ENCODE data around the gene RPTOR.

The RPTOR gene

DNA sequence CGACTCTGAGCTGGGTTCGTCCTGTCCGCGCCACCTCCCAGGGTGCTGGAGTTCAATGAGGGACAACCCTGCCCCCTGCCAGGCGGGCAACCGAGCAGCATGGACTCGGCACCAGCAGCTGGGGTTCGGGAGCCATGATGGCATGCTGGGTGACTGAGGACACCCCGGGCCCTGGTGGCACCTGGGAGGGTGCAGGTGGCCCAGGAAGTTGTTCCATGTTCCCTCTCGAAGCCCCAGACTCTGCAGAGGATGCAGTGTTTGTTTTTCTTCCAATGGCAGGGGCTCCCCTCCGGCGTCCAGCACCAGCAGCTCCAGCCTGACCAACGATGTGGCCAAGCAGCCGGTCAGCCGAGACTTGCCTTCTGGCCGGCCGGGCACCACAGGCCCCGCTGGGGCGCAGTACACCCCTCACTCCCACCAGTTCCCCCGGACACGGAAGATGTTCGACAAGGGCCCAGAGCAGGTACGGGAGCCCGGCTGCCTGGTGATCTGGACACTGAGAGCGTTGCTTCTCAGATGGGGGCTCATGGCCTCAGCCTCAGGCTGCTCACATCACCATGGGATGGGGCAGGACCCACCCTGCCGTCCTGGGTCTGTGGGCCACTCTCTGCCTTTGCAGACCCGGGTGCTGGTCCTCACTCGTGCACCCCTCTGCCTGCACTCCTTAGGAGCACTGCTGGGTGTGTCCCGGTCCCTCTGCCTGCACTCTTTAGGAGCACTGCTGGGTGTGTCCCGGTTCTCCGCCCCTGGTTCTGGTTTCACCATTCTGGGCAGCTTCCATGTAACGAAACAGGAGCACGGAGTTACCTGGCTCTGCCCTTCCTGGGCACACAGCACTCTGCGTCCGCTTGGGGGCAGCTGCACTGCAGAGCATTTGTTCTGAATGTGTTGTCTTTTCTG is 378.8 kb downstream of the RPTOR start:
- no peak for DNase-seq

DNA sequence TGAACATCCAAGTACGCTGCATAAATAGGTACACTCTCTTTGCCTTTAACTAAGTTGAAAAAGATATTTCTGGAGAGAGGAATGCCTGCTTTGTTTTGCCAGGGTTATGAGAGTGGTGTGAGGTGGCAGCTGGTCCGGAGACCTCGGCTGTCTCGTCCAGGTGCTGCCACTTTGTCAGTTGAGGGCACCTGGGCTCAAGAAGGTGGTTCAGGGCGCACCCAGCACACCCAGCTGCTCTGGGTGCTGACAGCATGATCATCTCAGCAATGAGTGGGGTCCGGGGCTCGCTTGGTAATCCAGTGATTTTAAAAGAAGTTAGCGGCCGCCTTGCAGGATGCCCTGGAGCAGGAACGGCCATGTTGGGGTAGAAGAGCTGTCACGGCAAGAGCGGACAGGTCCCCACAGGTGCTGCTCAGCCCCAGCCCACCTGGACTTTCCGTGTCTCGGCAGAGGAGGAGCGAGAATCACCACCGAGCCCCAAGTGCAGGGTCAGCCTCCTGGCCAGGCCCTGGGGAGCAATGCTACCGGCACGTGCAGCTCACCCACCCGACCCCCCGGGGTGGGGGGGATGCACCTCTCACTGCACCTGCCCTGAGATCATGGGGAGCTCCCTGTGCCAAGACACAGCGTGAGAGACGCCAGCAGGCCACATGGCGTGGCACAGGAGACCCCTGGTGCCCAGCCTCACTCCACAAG is 379.6 kb downstream of the RPTOR start:
- DNase-seq: no peak

DNA sequence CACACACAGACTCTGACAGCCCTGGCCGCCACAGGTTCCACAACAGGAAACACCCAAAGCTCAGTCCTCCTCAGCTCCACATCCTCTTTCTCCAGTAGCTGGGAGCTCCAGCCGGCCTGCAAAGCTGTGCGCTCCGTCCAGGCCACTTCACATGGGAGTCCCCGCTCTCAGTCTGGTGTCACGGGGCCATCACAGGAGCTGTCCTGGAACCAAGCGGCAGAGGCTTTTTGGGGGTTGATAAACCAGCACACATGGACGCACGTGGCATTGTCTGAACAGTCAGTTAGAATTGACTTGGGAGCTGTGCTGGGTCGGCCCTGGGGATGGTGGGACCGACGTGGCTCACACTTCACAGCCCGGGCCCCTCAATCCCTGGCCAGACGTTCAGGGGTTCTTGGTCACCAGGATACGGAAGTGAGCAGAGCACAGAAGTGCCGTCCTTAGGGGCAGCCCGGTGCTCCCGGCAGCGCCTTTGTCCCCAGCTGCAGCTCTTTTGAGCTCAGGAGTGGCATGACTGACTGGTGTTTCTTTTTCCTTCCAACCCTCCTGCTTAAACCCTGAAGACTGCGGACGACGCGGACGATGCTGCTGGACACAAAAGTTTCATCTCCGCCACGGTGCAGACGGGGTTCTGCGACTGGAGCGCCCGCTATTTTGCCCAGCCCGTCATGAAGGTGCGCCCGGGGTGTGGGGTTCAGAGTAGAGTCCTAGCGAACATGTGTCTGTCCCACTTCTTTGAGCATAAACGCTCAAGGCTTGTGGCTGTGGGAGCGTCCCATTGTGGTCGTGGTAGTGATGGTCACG is 380.4 kb downstream of the RPTOR start:
- DNase-seq: no peak

DNA sequence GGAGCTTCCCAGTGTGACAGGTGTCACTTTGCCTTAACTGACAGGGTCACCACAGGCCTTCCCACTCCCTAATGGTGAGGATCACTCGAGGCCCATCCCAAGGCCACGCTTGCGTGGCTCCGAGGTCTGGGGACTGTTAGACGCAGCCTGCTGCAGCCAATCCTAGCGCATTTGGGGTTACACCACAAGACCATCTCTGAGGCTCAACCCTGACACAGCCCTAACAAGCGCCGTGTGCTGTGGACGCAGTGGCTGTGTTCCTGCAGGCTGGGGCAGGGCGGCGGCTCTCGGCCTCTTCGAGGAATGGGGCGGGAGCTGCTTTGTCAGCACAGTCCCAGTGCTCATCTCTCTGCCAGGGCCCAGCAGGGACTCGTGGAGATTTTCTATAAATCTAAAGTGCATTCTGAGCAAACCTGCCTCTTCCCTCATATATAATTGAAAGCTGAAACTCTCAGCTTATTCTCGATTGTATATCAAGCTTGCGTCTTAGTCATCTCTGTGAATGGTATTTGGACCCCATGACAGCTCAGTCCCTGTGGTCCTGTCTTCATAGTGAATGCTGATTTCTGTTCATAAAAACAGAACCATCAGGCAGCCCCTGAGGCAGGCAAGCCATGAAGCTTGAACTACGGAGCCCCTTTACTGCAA is 381.2 kb downstream of the RPTOR start:
- no peak for DNase-seq

DNA sequence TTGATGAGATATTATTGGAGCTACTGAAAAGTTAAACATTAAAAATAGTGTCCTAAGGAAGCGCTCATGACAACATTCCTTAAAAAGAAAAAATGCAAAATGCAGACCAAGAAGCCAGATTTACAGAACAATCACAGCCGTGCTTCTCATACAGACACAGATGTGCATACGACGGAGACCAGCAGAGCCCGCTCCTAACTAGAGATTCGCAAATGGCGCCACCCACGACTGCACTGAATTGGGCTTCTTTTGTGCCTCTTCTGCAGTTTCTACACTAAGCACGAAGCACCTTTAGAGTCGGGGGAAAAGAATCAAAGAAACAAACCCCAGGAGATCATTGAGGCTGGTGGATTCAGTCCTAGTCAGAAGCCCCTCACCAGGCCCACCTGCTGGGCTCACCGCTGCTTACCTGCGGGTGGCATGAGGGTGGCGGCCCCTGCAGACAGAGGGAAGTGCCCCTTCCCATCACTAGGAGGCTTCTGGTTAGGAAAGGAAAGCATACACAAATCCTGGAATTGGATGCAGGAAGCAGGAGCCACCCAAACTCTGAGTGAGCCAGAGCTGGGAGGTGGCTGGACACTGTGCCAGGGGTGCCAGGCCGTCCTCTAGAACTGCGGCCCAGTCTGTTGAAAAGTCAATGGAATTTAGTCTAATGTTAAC is 382.1 kb downstream of the RPTOR start:
- no peak for DNase-seq

DNA sequence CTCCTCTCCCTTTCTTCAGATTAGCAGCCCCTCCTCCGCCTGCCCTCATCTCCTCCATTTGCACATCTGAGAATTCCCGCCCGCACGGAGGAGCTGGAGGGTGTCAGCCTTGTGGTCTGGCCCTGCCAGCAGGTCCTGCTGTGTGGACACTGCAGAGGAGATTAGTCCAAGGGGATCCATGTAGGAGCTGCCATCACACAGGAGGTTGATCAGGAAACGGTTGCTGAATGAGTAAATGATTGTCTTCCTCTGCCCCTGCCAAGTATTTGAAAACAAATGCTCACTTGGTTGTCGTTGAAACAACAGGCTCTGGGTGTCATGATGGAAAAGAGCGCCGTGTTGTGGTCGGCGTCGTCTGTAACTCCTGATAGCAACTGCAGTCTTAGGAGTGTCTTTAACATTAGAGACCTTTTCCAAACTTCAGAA is 383.2 kb downstream of the RPTOR start:
- no peak for DNase-seq

DNA sequence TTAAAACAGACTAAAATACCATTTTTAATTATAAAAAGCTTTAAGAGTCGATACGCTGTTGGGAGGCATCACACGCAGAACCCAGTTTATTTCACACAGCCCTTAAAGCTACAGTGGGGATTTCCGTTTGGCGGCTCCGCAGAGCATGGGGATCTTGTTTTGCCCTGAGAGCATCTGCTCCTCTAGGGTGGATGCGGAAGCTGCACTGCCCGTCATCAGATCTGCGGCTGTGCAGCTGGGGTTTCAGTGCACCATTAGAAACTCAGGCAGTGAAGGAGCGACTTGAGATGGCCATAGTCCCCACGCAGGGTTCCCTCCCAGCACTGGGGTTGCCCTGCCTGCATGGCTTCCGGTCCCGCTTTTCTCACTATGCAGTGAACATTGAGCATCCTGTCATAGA is 384.8 kb downstream of the RPTOR start:
- DNase-seq: no peak

DNA sequence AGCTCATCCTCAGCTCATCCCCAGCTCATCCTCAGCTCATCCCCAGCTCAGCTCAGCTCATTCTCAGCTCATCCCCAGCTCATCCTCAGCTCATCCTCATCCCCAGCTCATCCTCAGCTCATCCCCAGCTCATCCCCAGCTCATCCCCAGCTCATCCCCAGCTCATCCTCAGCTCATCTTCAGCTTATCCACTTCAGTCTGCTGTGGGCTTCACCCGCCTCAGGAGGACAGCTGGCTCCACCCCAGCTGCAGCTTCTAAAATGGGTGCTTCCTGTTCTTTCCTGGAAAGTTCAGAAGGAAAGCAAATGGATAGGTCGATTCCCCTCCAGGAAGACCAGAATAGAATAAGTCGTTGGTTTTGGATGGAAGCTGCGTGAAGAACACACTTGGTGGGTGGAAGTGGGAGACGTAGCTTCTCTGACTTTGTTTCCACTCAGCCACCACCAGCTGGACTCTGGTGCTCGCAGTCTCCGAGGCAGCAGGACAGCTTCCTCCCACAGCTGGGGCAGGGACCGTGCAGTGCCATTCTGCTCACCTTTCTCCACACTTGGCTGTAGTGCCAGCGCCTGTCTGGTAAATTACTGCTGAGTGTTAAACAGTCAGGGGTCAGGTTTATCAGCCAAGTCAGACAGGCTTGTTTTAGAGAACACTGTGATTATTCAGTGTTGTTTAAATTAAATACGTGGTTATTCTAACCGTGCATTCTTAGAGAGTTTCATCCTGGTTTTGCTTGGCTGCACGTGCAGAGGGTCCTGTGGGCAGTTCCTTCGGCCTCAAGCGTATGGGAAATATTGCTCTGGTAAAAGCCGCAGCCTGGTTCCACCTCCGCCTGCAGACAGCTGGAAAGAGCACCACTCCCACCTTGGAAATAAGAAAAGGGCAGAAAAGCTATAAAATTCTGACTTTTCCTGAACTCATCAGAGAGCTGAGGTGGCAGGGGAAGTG is 386.0 kb downstream of the RPTOR start:
- no peak for DNase-seq

DNA sequence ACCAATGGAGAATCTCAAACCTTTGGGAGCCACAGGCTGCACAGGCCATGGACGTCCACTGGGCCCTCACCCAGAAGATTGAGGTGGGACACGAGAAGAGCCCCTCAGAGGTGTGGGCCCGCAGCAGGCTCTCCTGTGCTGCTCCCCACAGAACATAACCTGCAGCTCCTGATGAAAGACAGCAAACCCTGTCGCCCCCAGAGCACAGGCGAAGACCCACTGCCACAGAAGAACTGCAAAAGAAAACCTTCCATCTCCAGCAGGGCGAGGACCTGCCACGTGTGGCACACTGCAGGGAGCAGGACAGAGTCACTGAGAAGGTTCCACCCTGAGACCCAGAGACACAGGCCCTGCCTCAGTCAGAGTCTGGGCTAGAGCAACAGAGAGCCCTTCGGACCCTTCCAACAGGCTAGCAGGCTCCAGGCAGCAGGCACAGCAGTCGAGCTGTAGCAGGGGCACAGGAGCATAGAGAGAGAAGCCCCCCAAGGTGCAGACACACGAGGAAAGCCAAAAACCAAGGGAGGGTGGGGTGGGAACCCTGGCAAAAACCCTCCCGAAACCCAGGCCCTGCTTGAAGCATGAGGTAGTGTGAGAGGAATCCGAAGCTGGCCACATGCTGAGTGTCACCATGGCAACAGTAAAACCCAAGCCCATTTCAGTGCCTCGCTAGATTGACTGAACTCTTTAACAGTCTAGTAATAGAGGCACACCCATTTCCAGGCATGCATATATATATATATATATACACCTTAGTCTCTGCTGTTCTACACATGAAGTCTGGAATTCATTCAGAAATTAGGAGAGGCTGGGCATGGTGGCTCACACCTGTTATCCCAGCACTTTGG is 387.0 kb downstream of the RPTOR start:
- no peak for DNase-seq

DNA sequence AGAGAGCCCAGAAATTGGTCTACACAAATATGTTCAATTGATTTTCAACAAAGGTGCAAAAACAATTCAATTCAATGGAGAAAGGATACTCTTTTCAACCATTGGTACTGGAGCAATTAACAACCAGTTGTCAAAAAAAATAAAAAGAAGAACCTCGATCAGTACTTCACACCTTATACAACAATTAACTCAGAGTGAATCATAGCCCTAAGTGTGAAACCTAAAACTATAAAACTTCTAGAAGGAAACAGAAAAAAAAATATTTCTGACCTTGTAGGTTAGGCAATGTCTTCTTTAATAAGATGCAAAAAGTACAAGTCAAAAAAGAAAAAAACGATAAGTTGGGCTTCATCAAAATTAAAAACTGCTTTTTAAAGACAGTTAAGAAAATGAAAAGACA is 390.9 kb downstream of the RPTOR start:
- no peak for DNase-seq

DNA sequence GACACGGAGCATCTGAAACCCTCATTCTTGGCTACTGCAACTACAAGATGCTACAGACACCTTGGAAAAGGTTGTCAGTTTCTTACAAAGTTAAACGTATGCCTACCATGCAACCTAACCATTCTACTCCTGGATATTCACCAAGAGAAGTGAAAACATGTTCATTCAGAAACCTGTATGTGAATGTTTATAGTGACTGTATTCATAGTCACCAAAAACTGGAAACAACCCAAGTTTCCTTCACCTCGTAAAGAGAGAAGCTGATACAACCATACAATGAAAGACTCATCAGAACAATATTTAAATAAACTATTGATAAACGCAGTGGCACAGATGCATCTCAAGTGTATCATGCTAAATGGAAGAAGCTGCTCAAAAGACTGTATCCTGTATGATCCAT is 391.6 kb downstream of the RPTOR start:
- no peak for DNase-seq

DNA sequence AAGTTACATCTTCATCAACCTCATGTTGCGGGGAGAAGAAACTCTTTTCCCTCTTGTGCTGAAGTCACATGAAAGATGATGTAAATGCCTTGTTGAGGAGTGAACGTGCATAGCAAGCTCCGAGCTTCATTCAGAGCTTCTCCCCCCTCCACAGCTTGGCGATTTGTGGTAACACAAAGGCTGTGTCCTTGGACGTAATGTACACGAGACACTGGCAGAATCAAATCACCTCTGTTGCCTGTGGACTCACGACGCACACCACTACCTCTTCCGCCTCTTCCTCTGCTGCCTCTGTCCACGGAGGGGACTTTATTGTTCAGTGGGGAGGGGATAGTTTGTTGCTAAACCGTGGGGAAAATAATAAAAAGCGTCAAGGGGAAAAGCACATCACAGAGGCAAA is 392.1 kb downstream of the RPTOR start:
- DNase-seq: no peak

DNA sequence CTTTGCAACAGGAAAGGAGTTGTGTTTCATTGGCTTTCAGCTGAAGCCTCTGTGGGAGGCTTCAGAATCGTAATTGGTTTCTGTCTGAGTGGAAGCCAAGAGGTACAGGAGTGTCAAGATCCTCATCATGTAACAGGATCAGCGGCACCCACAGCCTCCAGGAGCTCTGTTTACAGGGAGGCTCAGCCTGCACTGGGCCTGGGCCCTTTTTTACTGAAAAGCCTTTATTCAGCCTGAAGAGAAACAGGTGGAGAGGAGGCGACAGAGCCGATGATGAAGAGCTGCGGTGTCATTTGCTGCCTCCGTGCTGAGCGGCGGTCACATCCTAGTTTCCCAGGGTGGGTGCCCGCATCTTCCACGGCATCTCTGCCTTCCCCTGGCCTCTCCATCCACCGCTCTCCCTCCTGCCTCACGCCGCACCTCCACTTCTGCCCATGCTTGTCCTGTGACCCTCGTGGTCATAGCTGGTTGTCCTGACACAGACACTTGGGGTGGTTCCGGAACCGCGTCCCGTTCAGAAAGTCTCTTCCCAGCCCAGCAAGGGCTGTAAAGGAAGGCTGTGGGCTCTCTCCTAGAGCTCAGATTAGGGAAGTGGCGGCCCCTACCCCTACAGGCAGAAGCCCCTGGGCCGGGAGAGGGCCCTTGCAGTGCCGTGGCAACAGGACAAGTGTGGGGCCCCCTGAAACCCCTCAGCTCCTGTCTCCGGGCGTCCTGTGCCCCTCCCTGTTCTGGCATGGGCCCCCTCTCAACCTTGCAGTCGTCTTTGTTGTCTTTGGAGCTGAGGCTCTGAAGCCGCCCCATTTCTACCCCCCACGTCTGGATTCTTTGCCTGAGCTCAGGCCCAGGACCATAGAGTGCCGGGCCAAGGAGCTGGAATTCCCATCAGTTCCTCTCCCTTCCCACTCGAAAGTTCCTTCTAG is 393.1 kb downstream of the RPTOR start:
- no peak for DNase-seq

DNA sequence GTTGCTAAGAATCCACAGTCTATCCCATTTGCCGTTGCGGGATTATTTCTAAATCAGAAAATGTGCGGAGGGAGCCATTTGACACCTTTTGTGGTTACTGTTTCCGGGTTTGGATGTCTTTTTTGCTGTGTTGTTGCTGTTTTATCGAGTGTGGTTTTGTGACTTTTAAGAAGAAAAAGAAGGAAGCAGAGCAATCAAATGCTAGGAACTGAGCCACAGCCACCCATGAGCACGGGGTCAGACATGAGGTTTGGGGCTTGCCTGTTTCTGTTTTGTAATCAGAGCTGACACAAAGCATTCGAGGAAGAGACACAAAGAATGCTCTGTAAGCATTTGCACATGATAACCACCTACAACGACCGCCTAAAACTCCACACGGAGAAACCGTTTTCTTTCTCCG is 393.9 kb downstream of the RPTOR start:
- DNase-seq: peak; percentile 29

DNA sequence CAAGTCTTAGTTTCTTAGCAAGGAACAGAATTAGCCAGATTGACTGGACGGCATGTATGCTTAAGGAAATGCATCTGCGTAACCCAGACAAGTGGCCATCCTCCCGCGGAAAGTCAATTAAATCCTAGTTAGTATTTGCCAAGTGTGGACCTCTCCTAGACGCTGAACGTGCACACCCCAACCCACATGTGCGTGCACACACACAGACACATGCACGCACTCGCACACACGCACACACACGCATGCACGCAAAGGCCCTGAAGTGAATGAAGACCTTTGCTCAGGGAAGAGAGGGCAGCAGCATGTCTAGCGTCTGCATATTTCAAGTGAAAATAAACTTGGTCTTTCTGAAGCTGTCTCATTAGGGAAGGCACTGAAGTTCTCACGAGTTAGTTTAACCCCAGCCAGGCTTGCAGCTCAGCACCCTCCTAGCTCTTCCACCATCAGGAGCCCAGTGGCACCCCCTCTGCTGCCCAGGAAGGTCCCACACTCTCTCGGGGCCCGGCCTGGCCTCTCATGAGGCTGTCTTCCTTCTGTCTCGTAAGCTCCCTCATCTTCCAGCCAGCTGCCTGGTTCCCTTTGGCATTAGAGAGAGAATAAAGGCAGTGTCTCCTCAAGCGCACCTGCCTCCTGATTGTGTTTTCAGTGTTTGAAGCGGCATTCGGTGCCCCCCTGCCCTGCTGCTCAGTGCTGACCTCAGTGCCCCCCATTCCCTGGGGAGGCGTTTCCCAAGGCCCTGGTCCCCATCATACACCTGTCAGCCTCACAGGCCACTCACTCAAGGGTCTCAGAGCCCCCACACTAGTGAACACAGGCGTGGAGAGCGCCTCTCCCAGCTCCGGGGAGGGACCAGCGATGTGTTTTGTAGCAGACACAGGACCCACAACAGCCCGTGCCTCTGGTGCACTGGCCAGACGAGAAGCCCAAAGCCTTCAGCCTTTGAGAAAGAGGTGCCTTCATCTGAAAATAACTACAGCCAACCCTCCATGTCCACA is 394.8 kb downstream of the RPTOR start:
- no peak for DNase-seq

DNA sequence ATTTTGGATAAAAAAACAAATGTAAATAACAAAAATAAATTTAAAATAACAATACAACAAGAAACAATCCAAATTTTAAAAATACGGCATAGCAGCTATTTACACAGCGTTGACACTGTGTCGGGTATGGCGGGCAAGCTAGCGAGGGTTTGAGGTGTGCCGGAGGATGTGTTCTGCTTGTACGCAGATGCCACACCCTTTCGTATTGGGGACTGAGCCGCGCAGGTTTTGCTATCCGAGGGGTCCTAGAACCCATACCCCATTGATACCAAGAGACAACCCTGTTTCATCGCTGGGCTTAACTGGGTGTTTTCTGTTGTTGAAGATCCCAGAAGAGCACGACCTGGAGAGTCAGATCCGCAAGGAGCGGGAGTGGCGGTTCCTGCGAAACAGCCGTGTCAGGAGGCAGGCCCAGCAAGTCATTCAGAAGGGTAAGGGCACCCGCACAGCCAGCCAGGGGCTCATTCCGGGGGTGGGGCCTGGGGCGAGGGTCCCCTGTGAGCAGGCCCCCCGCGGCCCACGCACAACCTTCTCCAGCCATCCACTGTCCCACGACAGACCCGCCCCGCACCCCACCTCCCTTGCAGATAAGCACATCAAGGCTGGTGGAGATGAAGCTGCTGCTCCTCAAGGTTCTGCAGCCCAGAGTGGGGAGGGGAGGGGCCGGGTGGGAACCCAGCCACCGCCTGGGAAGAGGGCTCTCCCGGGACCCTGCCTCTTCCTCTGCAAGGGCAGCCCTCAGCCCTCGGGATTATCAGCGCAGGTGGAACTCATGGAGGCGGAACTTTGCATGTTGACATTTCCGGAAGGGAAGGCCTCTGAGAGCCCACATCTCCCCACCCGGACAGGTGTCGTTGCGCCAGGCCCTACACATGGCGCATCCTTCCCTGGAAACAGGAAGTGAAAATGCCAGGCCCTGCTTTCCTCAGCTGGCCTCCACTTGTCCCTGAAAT is 395.8 kb downstream of the RPTOR start:
- peak; percentile 22 for DNase-seq

DNA sequence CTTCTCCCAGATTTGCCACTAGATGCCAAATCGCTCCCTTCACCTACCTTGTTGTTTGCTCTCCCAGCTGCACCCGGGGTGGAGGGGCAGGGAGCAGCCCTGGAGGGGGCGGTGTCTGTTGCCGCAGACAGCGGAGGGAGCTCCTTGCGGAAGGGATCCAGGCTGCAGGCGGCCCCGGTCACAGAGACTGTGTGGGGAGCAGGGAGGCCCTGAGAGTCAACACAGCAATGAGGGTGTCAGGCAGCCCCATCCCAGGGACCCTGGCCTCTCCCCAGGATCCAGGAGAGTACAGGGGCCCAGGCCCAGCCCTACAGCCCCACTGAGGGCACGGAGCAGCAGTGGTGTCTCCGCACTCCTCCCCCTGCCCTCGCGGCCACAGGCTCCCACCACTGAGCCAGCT is 396.5 kb downstream of the RPTOR start:
- DNase-seq: no peak
